Adrenal gland (tissue), 5 donors: ENCODE results near the gene KCNK16.

Source experiments
- POLR2A ChIP-seq, 2 donors: fragments of 450-650 bp; IDR thresholded peaks; one replicate each; pipeline ENCODE4 v1.6.1; 2017; ENCODE audit warnings: antibody characterized with exemption in 2 of 2, mild to moderate bottlenecking in 2 of 2, moderate library complexity in 1 of 2
- TF ChIP-seq, protein P1 (sequence below), 6 experiments: fragments of 450-650 bp in 4 of 6; fragments of 200-600 bp in 2 of 6; sonication (generic) in 1 of 6; IDR thresholded peaks; 1 replicate in 5 of 6; 2 replicates in 1 of 6; pipeline versions ENCODE4 v1.5.1 to v1.8.0; 2016 to 2021; ENCODE audit warnings: antibody characterized with exemption in 6 of 6, mild to moderate bottlenecking in 2 of 6, moderate library complexity in 1 of 6
- donor health status: DM: no; HTN: no; CAD: no.

DNA sequence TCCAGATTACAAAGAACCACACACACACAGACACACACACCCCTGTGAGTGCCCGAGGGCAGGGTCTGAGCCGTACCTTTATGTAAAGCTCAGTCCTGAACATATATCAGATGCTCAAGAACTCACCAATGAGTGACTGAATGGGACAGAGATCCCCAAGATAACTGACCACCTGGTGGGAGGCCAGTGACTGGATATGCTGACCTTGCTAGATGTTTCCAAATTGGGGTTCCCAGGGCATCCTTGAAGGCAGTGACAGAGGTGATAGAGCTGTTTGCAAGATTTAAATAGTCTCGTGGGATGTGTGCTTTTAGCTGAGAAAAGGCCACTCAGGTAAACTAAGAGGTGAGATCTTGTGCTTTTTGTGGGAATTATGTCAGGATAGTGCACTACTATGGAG lies 47.6 kb downstream of the KCNK16 start:
- TF ChIP-seq, protein P1, sequence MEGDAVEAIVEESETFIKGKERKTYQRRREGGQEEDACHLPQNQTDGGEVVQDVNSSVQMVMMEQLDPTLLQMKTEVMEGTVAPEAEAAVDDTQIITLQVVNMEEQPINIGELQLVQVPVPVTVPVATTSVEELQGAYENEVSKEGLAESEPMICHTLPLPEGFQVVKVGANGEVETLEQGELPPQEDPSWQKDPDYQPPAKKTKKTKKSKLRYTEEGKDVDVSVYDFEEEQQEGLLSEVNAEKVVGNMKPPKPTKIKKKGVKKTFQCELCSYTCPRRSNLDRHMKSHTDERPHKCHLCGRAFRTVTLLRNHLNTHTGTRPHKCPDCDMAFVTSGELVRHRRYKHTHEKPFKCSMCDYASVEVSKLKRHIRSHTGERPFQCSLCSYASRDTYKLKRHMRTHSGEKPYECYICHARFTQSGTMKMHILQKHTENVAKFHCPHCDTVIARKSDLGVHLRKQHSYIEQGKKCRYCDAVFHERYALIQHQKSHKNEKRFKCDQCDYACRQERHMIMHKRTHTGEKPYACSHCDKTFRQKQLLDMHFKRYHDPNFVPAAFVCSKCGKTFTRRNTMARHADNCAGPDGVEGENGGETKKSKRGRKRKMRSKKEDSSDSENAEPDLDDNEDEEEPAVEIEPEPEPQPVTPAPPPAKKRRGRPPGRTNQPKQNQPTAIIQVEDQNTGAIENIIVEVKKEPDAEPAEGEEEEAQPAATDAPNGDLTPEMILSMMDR (IDR thresholded peaks at IDR 0.05), result no peak
- no peak for TF ChIP-seq POLR2A (IDR thresholded peaks at IDR 0.05)
